Thyroid gland (tissue), 4 donors: ENCODE results near the gene SCO2. TPM values are rescaled to one million over a fixed set of nuclear protein-coding genes. Genes with fewer than 3 reads are reported as not detected.

ENCODE experiments used
- DNase-seq, 2 donors: peaks; one replicate each; pipeline ENCODE4 v3.0.0-alpha.2; 2019
- H3K27ac ChIP-seq, 3 donors: fragments of 200-600 bp; sonication (generic); 1 replicate in 2 of 3; 2 replicates in 1 of 3; pipeline ENCODE4 v1.5.1; 2016 to 2019; ENCODE audit warnings: mild to moderate bottlenecking in 1 of 3, moderate library complexity in 1 of 3
- H3K27me3 ChIP-seq: fragments of 200-600 bp; sonication (generic); one replicate; pipeline ENCODE4 v1.5.1; 2019
- H3K36me3 ChIP-seq, 2 donors: fragments of 200-600 bp; sonication (generic); one replicate each; pipeline ENCODE4 v1.5.1; 2016 to 2019
- H3K4me1 ChIP-seq, 2 donors: fragments of 200-600 bp; sonication (generic); one replicate each; pipeline ENCODE4 v1.5.1; 2017 to 2019
- H3K4me3 ChIP-seq, 3 donors: fragments of 200-600 bp; sonication (generic); replicated peaks in 1 of 3; 1 replicate in 2 of 3; 2 replicates in 1 of 3; pipeline ENCODE4 v1.5.1; 2016; ENCODE audit warnings: mild to moderate bottlenecking in 1 of 3
- H3K9me3 ChIP-seq: fragments of 200-600 bp; sonication (generic); one replicate; pipeline ENCODE4 v1.5.1; 2017
- POLR2A ChIP-seq, 2 donors: fragments of 450-650 bp; IDR thresholded peaks; one replicate each; pipeline ENCODE4 v1.6.1; 2017; ENCODE audit warnings: antibody characterized with exemption in 2 of 2, mild to moderate bottlenecking in 2 of 2, moderate library complexity in 1 of 2
- WGBS, 2 donors: methylation state at CpG; one replicate each; pipeline ENCODE4 v1.1.5; 2017; 5-methylcytosine and 5-hydroxymethylcytosine counted together
- intact Hi-C: fragments of 100-400 bp; cut with DNase I; formaldehyde crosslinking; loops from one replicate; pipeline ENCODE4 v1.15.1; 2023
- total RNA-seq, 4 donors: library from RNA; depleted of rRNA; stranded (reverse); fragments of >200 nt; gene quantifications; one replicate each; pipeline ENCODE4 v1.2.3, GENCODE V29; 2016
- TF ChIP-seq, protein P1 (sequence below), 6 experiments: fragments of 200-600 bp in 3 of 6; fragments of 450-650 bp in 3 of 6; sonication (generic) in 3 of 6; IDR thresholded peaks; one replicate each; pipeline ENCODE4 v1.5.1; 2016 to 2019; ENCODE audit warnings: antibody characterized with exemption in 6 of 6, mild to moderate bottlenecking in 2 of 6, inconsistent platforms in 1 of 6, moderate library complexity in 1 of 6

The SCO2 gene
- total RNA-seq, 4 donors from 2014 or later, result 2.6 to 5.5 (median 2.9) TPM; not detected in 1

GRCh38 chr22:50502096-50502495 is 23.3 kb downstream of the SCO2 start:
- Histone ChIP-seq H3K27ac (no peak overlapping the region), H3K36me3 (peaks cover 23 to 27% of the 10 kb centered on the region in 2 donors), H3K4me1 (peaks cover 13 to 20% of the 10 kb centered on the region in 2 donors), H3K9me3 (no peaks in the 10 kb centered on the region), H3K27me3 (no peaks in the 10 kb centered on the region), H3K4me3 (no peak overlapping the region)
- intact Hi-C loops, result loop anchor here (10.0 kb wide), 1 partner anchor 257 kb away; the partner anchor contains the start of gene TUBGCP6
- TF ChIP-seq POLR2A (IDR thresholded peaks at IDR 0.05), result no peak
- TF ChIP-seq, protein P1, sequence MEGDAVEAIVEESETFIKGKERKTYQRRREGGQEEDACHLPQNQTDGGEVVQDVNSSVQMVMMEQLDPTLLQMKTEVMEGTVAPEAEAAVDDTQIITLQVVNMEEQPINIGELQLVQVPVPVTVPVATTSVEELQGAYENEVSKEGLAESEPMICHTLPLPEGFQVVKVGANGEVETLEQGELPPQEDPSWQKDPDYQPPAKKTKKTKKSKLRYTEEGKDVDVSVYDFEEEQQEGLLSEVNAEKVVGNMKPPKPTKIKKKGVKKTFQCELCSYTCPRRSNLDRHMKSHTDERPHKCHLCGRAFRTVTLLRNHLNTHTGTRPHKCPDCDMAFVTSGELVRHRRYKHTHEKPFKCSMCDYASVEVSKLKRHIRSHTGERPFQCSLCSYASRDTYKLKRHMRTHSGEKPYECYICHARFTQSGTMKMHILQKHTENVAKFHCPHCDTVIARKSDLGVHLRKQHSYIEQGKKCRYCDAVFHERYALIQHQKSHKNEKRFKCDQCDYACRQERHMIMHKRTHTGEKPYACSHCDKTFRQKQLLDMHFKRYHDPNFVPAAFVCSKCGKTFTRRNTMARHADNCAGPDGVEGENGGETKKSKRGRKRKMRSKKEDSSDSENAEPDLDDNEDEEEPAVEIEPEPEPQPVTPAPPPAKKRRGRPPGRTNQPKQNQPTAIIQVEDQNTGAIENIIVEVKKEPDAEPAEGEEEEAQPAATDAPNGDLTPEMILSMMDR (IDR thresholded peaks at IDR 0.05), result no peak
- no peak for DNase-seq
- 92 to 93% methylated on average over 6 of the region's 6 CpGs for WGBS, 2 donors

DNA sequence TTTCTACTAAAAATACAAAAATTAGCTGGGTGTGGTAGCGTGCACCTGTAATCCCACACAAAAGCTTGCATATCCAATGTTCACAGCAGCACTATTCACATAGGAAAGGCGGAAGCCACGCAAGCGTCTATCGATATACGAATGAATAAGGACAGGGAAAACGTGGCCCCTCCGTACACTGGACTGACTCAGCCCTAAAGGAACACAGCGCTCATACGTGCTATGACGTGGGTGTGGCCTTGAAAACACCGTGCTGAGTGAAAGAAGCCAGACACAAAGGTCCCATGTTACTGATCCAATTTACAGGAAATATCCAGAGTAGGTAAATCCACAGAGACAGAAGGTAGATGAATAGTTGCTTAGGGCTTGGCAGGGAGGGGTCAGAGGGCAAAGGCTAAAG is 24.9 kb downstream of the SCO2 start:
- no peak for TF ChIP-seq POLR2A (IDR thresholded peaks at IDR 0.05)
- intact Hi-C loops, result loop anchor here (10.0 kb wide), 1 partner anchor 256 kb away; the partner anchor contains the start of gene TUBGCP6

DNA sequence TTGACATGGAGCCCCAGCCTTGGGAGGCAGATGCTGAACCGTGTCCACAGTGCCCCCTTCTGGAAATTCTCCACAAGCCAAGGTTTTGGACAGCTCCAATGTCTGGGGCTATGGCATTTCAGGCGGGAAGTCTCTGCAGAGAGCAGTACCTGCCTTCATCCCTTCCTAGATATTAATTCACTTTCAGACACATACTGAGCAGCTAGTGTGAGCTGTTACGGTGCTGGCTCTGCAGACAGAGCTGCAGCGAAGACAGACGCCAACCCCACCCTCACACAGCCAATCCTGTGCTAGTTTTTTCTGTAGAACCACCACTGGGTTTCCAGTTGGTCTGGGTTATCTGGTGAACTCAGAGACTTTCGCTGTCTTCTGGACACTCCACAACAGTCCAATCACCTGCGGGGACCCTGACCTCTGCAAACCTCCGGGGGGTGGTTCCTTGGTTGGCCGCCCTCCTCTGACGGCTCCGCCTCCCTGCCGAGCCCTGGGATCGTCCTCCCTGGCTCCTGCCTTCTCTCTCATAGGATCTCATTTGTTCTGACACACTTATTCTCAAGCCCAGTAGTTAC is 27.0 kb downstream of the SCO2 start:
- H3K4me3 ChIP-seq, result no peak overlapping the region
- no peak for TF ChIP-seq POLR2A (IDR thresholded peaks at IDR 0.05)
- TF ChIP-seq, protein P1 (IDR thresholded peaks at IDR 0.05), result peak; percentile 15 to 72 (median 64)
- peak; percentile 75 to 80 for DNase-seq
- peaks cover 4 to 10% of the 10 kb centered on the region in 2 donors for H3K4me1 ChIP-seq
- peaks cover 10 to 11% of the 10 kb centered on the region in 2 donors for H3K36me3 ChIP-seq
- no peaks in the 10 kb centered on the region for H3K9me3 ChIP-seq
- H3K27me3 ChIP-seq, result no peaks in the 10 kb centered on the region
- intact Hi-C loops, result no loop called here
- 8 to 17% methylated on average over 13 of the region's 13 CpGs for WGBS, 2 donors
- H3K27ac ChIP-seq, result peak overlapping the region in 1 of 3 donors; percentile 41

More for the DNA sequence above, 24.9 kb downstream of the SCO2 start:
- H3K4me3 ChIP-seq, result no peak overlapping the region
- no peaks in the 10 kb centered on the region for H3K27me3 ChIP-seq
- WGBS, 2 donors, result 92 to 96% methylated on average over 12 of the region's 12 CpGs
- DNase-seq, result no peak
- H3K4me1 ChIP-seq, result peaks cover 4 to 10% of the 10 kb centered on the region in 2 donors
- no peaks in the 10 kb centered on the region for H3K9me3 ChIP-seq
- no peak overlapping the region for H3K27ac ChIP-seq
- peaks cover 18 to 19% of the 10 kb centered on the region in 2 donors for H3K36me3 ChIP-seq

DNA sequence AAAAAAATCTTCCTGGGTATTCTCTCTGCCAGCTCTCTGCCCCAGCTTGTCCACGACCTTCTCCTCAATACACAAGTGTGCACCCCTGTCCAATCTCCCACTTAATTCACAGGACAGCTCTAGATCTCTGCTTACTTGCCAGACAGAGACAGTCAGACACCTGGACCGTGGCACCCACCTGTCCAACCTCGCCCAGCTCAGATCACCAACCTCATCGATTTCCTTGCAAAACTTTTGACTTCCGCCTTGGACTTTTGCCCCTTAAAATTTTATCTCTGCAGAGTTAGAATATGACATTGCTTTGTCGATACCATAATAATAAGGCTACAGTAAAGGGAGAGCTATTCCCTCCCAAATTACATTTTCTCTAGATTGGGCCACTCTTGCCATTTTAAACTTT is 28.3 kb downstream of the SCO2 start:
- no peak overlapping the region for H3K27ac ChIP-seq
- DNase-seq, result no peak
- no peaks in the 10 kb centered on the region for H3K27me3 ChIP-seq
- peaks cover 4 to 10% of the 10 kb centered on the region in 2 donors for H3K4me1 ChIP-seq
- 92 to 93% methylated on average over 6 of the region's 6 CpGs for WGBS, 2 donors
- H3K4me3 ChIP-seq, result no peak overlapping the region
- H3K9me3 ChIP-seq, result no peaks in the 10 kb centered on the region
- no peaks in the 10 kb centered on the region for H3K36me3 ChIP-seq
- intact Hi-C loops, result no loop called here
- no peak for TF ChIP-seq POLR2A (IDR thresholded peaks at IDR 0.05)
- TF ChIP-seq, protein P1 (IDR thresholded peaks at IDR 0.05), result no peak

GRCh38 chr22:50490531-50491308 is 34.7 kb downstream of the SCO2 start:
- no peak for TF ChIP-seq POLR2A (IDR thresholded peaks at IDR 0.05)
- TF ChIP-seq, protein P1 (IDR thresholded peaks at IDR 0.05), result no peak
- peak; percentile 76 to 78 for DNase-seq
- intact Hi-C loops, result no loop called here
- no peak overlapping the region for H3K27ac ChIP-seq
- H3K9me3 ChIP-seq, result no peaks in the 10 kb centered on the region
- H3K27me3 ChIP-seq, result no peaks in the 10 kb centered on the region
- no peak overlapping the region for H3K4me3 ChIP-seq
- 48 to 49% methylated on average over 26 to 27 of the region's 27 CpGs for whole genome bisulfite sequencing, 2 donors
- H3K4me1 ChIP-seq, result peaks cover 15 to 31% of the 10 kb centered on the region in 2 donors
- no peaks in the 10 kb centered on the region for H3K36me3 ChIP-seq
